ENCODE measurements around the gene P2RX1. TPM values are rescaled to one million over a fixed set of nuclear protein-coding genes. Genes with fewer than 3 reads are reported as not detected.

Gene P2RX1
- polyA plus RNA-seq, 1 experiment: 0.05 TPM

- Histone ChIP-seq H3K4me3 (ENCODE audit: low read depth, low read length) (no peak overlapping the region), H3K27ac (ENCODE audit: low read depth, low read length) (no peak overlapping the region), H3K9me3 (ENCODE audit: control insufficient read depth, insufficient read depth, low read length) (peaks cover 3% of the 10 kb centered on the region; the same call in 1 of the 2 replicates), H3K27me3 (ENCODE audit: control insufficient read depth, insufficient read depth, low read length) (no peaks in the 10 kb centered on the region)
- CTCF ChIA-PET: no interaction called here
- POLR2A ChIA-PET: no interaction called here
- TF ChIP-seq, protein P1, sequence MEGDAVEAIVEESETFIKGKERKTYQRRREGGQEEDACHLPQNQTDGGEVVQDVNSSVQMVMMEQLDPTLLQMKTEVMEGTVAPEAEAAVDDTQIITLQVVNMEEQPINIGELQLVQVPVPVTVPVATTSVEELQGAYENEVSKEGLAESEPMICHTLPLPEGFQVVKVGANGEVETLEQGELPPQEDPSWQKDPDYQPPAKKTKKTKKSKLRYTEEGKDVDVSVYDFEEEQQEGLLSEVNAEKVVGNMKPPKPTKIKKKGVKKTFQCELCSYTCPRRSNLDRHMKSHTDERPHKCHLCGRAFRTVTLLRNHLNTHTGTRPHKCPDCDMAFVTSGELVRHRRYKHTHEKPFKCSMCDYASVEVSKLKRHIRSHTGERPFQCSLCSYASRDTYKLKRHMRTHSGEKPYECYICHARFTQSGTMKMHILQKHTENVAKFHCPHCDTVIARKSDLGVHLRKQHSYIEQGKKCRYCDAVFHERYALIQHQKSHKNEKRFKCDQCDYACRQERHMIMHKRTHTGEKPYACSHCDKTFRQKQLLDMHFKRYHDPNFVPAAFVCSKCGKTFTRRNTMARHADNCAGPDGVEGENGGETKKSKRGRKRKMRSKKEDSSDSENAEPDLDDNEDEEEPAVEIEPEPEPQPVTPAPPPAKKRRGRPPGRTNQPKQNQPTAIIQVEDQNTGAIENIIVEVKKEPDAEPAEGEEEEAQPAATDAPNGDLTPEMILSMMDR (IDR thresholded peaks at IDR 0.05; ENCODE audit: low read depth, low read length): no peak
- DNase-seq (ENCODE audit: low read depth, low spot score): no peak
Observed at GRCh38 chr17:3873862-3874261, 42.4 kb downstream of the P2RX1 start.

- Histone ChIP-seq H3K9me3 (ENCODE audit: control insufficient read depth, insufficient read depth, low read length) (peaks cover 3% of the 10 kb centered on the region; the same call in 1 of the 2 replicates), H3K27me3 (ENCODE audit: control insufficient read depth, insufficient read depth, low read length) (no peaks in the 10 kb centered on the region), H3K4me3 (ENCODE audit: low read depth, low read length) (no peak overlapping the region), H3K27ac (ENCODE audit: low read depth, low read length) (no peak overlapping the region)
- DNase-seq (ENCODE audit: low read depth, low spot score): no peak
- ChIA-PET CTCF (no interaction called here), POLR2A (no interaction called here)
- TF ChIP-seq, protein P1 (IDR thresholded peaks at IDR 0.05; ENCODE audit: low read depth, low read length): no peak
Observed at GRCh38 chr17:3870871-3871306, 45.4 kb downstream of the P2RX1 start.

GRCh38 chr17:3867606-3868005, 48.7 kb downstream of the P2RX1 start:
- Histone ChIP-seq H3K4me3 (ENCODE audit: low read depth, low read length) (no peak overlapping the region), H3K9me3 (ENCODE audit: control insufficient read depth, insufficient read depth, low read length) (no peaks in the 10 kb centered on the region; the same call in 1 of the 2 replicates), H3K27ac (ENCODE audit: low read depth, low read length) (no peak overlapping the region), H3K27me3 (ENCODE audit: control insufficient read depth, insufficient read depth, low read length) (no peaks in the 10 kb centered on the region)
- ChIA-PET CTCF (interaction anchor here (0.5 kb wide), 1 partner anchor 292 kb away, joined by 3 read pairs; no protein-coding TSS in a partner anchor), POLR2A (no interaction called here)
- TF ChIP-seq, protein P1 (IDR thresholded peaks at IDR 0.05; ENCODE audit: low read depth, low read length): no peak
- DNase-seq (ENCODE audit: low read depth, low spot score): no peak

DNA sequence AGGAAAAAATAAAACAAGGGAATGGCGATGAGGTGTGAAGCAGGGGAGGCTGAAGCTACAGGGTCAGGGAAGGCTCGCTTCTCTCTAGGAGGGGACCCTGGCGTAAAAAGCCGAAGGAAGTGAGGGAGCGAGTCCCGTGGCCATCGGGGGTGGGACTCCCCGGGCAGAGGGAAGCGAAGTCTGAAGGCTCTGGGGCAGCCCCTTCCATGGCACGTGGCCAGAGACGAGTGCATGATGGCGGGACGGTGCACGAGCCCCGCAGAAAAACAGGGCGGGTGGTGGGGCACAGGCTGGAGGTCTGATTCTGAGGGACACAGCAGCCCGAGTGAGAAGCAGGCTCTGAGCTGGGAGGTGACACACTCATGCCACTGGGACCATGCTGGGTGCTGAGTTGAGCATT, 49.2 kb downstream of the P2RX1 start:
- H3K9me3 ChIP-seq (ENCODE audit: control insufficient read depth, insufficient read depth, low read length): no peaks in the 10 kb centered on the region; the same call in 1 of the 2 replicates
- no peak overlapping the region for H3K27ac ChIP-seq (ENCODE audit: low read depth, low read length)
- ChIA-PET POLR2A (no interaction called here), CTCF (interaction anchor here (0.5 to 0.7 kb wide), 2 partner anchors 132 to 292 kb away, joined by 3 to 4 read pairs; no protein-coding TSS in a partner anchor)
- no peak for DNase-seq (ENCODE audit: low read depth, low spot score)
- no peaks in the 10 kb centered on the region for H3K27me3 ChIP-seq (ENCODE audit: control insufficient read depth, insufficient read depth, low read length)
- TF ChIP-seq, protein P1 (IDR thresholded peaks at IDR 0.05; ENCODE audit: low read depth, low read length): no peak
- H3K4me3 ChIP-seq (ENCODE audit: low read depth, low read length): no peak overlapping the region

- Histone ChIP-seq H3K27me3 (ENCODE audit: control insufficient read depth, insufficient read depth, low read length) (no peaks in the 10 kb centered on the region), H3K9me3 (ENCODE audit: control insufficient read depth, insufficient read depth, low read length) (no peaks in the 10 kb centered on the region; the same call in 1 of the 2 replicates), H3K27ac (ENCODE audit: low read depth, low read length) (no peak overlapping the region), H3K4me3 (ENCODE audit: low read depth, low read length) (no peak overlapping the region)
- TF ChIP-seq, protein P1 (IDR thresholded peaks at IDR 0.05; ENCODE audit: low read depth, low read length): no peak
- ChIA-PET POLR2A (no interaction called here), CTCF (interaction anchor here (2.0 kb wide), 1 partner anchor 129 kb away, joined by 5 read pairs; no protein-coding TSS in a partner anchor)
- DNase-seq (ENCODE audit: low read depth, low spot score): no peak
Observed at GRCh38 chr17:3866276-3866675, 50.0 kb downstream of the P2RX1 start.

Data from AG04450 (cell line).